BE2C (cell line): ENCODE data around the gene CPPED1.

Experiments used
- DNase-seq: peaks from one replicate; pipeline ENCODE4 v3.0.0-alpha.2; 2020
- H3K27me3 ChIP-seq: fragments of 250-450 bp; sonication (Bioruptor Pico); 2 replicates; pipeline ENCODE4 v1.5.1; 2020; ENCODE audit warnings: mild to moderate bottlenecking
- H3K36me3 ChIP-seq: fragments of 250-450 bp; sonication (Bioruptor Pico); 2 replicates; pipeline ENCODE4 v1.5.1; 2020; ENCODE audit warnings: mild to moderate bottlenecking
- H3K4me1 ChIP-seq: fragments of 250-450 bp; sonication (Bioruptor Pico); 2 replicates; pipeline ENCODE4 v1.5.1; 2020
- H3K4me3 ChIP-seq: 2 replicates; pipeline ENCODE4 v1.5.1; 2011; ENCODE audit warnings: low read depth, low read length
- H3K9me3 ChIP-seq: fragments of 250-450 bp; sonication (Bioruptor Pico); 2 replicates; pipeline ENCODE4 v1.5.1; 2020
- CTCF ChIP-seq: IDR thresholded peaks from 2 replicates; pipeline ENCODE4 v1.5.1; 2012; ENCODE audit warnings: mild to moderate bottlenecking, low read depth, low read length

Gene CPPED1

GRCh38 chr16:12688951-12689850, 114.5 kb downstream of the CPPED1 start:
- Histone ChIP-seq H3K36me3 (no peaks in the 10 kb centered on the region), H3K4me1 (no peaks in the 10 kb centered on the region), H3K27me3 (no peaks in the 10 kb centered on the region), H3K9me3 (no peaks in the 10 kb centered on the region), H3K4me3 (no peak overlapping the region)
- DNase-seq, result no peak
- no peak for TF ChIP-seq CTCF

DNA sequence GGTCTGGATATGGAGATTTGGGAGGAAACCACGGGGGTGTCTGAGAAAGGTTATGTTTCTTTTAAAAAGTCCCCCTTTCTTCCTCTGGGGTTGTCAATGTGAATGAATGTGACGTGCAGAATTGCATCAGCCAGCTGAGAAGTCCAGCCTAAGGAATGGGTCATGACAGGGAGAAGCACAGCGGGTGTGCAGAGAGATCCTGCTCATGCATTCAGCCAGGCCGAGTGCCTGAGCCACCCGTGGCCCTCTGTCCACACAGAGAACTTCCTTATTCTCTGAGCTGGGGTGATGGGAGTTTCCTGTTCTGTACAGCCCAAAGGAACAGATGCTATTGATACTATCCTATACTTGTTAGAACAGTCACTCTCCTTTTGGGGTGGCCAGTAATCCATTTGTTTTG, 117.9 kb downstream of the CPPED1 start:
- DNase-seq, result no peak
- Histone ChIP-seq H3K9me3 (no peaks in the 10 kb centered on the region), H3K4me1 (no peaks in the 10 kb centered on the region), H3K36me3 (no peaks in the 10 kb centered on the region), H3K27me3 (no peaks in the 10 kb centered on the region), H3K4me3 (no peak overlapping the region)
- no peak for TF ChIP-seq CTCF

GRCh38 chr16:12682432-12683165, 121.1 kb downstream of the CPPED1 start:
- Histone ChIP-seq H3K27me3 (no peaks in the 10 kb centered on the region), H3K4me1 (no peaks in the 10 kb centered on the region), H3K36me3 (no peaks in the 10 kb centered on the region), H3K9me3 (no peaks in the 10 kb centered on the region), H3K4me3 (no peak overlapping the region)
- DNase-seq, result no peak
- TF ChIP-seq CTCF, result no peak

DNA sequence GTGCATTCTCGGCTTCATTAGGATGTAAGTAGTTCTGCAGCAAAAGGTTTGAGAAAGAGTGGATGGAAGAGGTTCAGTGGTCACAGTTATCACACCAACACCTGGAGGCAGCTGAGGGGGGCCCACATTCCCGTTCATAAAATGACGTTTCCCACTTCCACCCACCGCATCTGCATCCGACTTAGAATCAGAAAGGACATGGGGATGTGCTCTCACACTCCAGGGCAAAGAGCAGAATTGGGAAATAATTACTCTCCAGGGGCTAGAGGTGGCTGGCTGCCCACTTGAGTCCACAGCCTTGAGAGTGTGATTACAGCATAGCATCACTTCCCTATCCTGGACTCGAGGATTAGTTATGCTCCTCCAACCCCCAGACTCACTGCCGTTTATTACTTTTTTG, 122.0 kb downstream of the CPPED1 start:
- DNase-seq, result no peak
- no peaks in the 10 kb centered on the region for H3K9me3 ChIP-seq
- no peaks in the 10 kb centered on the region for H3K27me3 ChIP-seq
- no peak overlapping the region for H3K4me3 ChIP-seq
- no peaks in the 10 kb centered on the region for H3K36me3 ChIP-seq
- H3K4me1 ChIP-seq, result no peaks in the 10 kb centered on the region
- TF ChIP-seq CTCF, result no peak

DNA sequence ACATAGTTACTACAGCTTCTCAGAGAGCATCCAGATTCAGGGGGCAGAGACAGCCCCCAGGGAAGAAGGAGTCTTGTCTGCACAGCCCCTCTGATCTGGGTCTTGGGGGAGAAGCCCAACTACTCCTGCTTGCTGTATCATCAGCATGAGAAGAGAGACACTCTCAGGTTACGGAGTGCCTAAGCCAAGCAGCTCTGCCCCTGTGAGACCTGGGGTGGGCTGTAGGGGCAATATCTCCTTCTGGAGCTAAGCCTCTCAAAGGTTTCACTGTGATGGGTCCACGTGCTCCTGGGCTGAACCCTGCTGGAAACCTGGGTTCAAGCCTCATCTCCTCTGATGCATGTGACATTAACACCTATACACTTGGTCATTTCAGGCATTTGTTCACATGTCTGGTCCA, 123.2 kb downstream of the CPPED1 start:
- Histone ChIP-seq H3K36me3 (no peaks in the 10 kb centered on the region), H3K9me3 (no peaks in the 10 kb centered on the region), H3K4me1 (no peaks in the 10 kb centered on the region), H3K4me3 (no peak overlapping the region), H3K27me3 (no peaks in the 10 kb centered on the region)
- TF ChIP-seq CTCF, result no peak
- DNase-seq, result no peak
